OCI-LY1 (cell line): ENCODE data around the gene ADIG.

Experiments used
- H2AFZ ChIP-seq: fragments of 200-600 bp; sonication (generic), shearing (Covaris generic); 2 replicates; pipeline ENCODE4 v1.6.0; 2014; ENCODE audit warnings: antibody characterized with exemption, mild to moderate bottlenecking, low read length
- H3F3A ChIP-seq: fragments of 200-600 bp; sonication (generic), shearing (Covaris generic); 2 replicates; pipeline ENCODE4 v1.6.0; 2014; ENCODE audit warnings: mild to moderate bottlenecking, antibody characterized with exemption, low read length, moderate library complexity; ENCODE audit not compliant: insufficient read depth
- H3K27ac ChIP-seq: fragments of 200-600 bp; sonication (generic); 2 replicates; pipeline ENCODE4 v1.5.1; 2014; ENCODE audit warnings: low read length, mixed run types, mild to moderate bottlenecking, low read depth; ENCODE audit not compliant: poor library complexity, severe bottlenecking
- H3K27me3 ChIP-seq: fragments of 200-600 bp; sonication (generic); 2 replicates; pipeline ENCODE4 v1.6.0; 2014; ENCODE audit warnings: antibody characterized with exemption, mild to moderate bottlenecking, low read length, moderate library complexity; ENCODE audit not compliant: insufficient read depth
- H3K36me3 ChIP-seq: fragments of 200-600 bp; sonication (generic); 2 replicates; pipeline ENCODE4 v1.6.1; 2014; ENCODE audit warnings: mild to moderate bottlenecking, antibody characterized with exemption, low read length, moderate library complexity, mixed read lengths; ENCODE audit not compliant: insufficient read depth
- H3K4me1 ChIP-seq: fragments of 200-600 bp; sonication (generic); 2 replicates; pipeline ENCODE4 v1.5.1; 2014; ENCODE audit warnings: mild to moderate bottlenecking, low read length, moderate library complexity; ENCODE audit not compliant: insufficient read depth, severe bottlenecking
- H3K4me2 ChIP-seq: fragments of 200-600 bp; sonication (generic), shearing (Covaris generic); 2 replicates; pipeline ENCODE4 v1.6.1; 2014; ENCODE audit warnings: low read length
- H3K4me3 ChIP-seq: fragments of 200-600 bp; sonication (generic); 2 replicates; pipeline ENCODE4 v1.5.1; 2014; ENCODE audit warnings: low read length, low read depth, mild to moderate bottlenecking, mixed read lengths; ENCODE audit not compliant: poor library complexity, severe bottlenecking
- H3K79me2 ChIP-seq: fragments of 200-600 bp; shearing (Covaris generic); 2 replicates; pipeline ENCODE4 v1.6.1; 2016; ENCODE audit warnings: mixed run types, low read length, mixed read lengths; ENCODE audit not compliant: insufficient read depth
- H3K9ac ChIP-seq: fragments of 200-600 bp; sonication (generic), shearing (Covaris generic); 2 replicates; pipeline ENCODE4 v1.6.1; 2014; ENCODE audit warnings: mild to moderate bottlenecking, low read length, mixed read lengths
- H3K9me2 ChIP-seq: fragments of 200-600 bp; sonication (generic), shearing (Covaris generic); 2 replicates; pipeline ENCODE4 v1.6.1; 2014; ENCODE audit warnings: low read depth, mild to moderate bottlenecking, low read length, mixed read lengths
- H3K9me3 ChIP-seq: fragments of 200-600 bp; shearing (Covaris generic); 2 replicates; pipeline ENCODE4 v1.6.1; 2014; ENCODE audit warnings: low read length, mixed read lengths
- H4K20me1 ChIP-seq: fragments of 200-600 bp; sonication (generic), shearing (Covaris generic); 2 replicates; pipeline ENCODE4 v1.6.0; 2016; ENCODE audit warnings: mild to moderate bottlenecking, low read length; ENCODE audit not compliant: insufficient read depth
- EZH2 ChIP-seq: fragments of 200-600 bp; sonication (generic), shearing (Covaris generic); IDR thresholded peaks from 2 replicates; pipeline ENCODE4 v1.8.0; 2017; ENCODE audit warnings: borderline replicate concordance, mixed run types, mild to moderate bottlenecking, antibody characterized with exemption, low read length, moderate library complexity, mixed read lengths
- TF ChIP-seq, protein P1 (sequence below): fragments of 200-600 bp; sonication (generic), shearing (Covaris generic); IDR thresholded peaks from 2 replicates; pipeline ENCODE4 v1.5.1; 2017; ENCODE audit warnings: mild to moderate bottlenecking, antibody characterized with exemption, low read length, moderate library complexity, mixed read lengths

ADIG gene

DNA sequence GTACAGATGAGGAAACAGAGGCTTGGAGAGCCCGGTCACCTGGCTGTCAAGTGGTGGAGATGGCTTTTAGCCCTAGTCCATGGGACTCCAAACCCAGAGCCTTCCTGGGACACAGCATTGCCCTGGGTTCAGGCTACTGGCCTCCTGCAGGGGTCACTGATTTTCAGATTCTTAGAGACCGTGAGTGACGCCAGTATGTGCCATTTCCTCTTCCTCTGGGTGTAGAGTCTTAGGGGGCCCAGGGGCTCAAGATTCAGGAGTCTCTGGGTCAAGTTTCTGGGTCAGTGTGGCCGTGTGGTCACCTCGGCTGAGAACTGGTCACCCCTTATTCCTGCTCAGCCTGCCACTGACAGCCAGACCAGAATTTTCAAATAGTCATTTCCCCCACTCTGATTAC is 21.2 kb downstream of the ADIG start:
- no peaks in the 10 kb centered on the region for H4K20me1 ChIP-seq
- no peaks in the 10 kb centered on the region for H3K9me2 ChIP-seq
- TF ChIP-seq, protein P1, sequence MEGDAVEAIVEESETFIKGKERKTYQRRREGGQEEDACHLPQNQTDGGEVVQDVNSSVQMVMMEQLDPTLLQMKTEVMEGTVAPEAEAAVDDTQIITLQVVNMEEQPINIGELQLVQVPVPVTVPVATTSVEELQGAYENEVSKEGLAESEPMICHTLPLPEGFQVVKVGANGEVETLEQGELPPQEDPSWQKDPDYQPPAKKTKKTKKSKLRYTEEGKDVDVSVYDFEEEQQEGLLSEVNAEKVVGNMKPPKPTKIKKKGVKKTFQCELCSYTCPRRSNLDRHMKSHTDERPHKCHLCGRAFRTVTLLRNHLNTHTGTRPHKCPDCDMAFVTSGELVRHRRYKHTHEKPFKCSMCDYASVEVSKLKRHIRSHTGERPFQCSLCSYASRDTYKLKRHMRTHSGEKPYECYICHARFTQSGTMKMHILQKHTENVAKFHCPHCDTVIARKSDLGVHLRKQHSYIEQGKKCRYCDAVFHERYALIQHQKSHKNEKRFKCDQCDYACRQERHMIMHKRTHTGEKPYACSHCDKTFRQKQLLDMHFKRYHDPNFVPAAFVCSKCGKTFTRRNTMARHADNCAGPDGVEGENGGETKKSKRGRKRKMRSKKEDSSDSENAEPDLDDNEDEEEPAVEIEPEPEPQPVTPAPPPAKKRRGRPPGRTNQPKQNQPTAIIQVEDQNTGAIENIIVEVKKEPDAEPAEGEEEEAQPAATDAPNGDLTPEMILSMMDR: no peak
- TF ChIP-seq EZH2: no peak
- no peaks in the 10 kb centered on the region for H3K36me3 ChIP-seq
- no peak overlapping the region for H3K4me2 ChIP-seq
- H2AFZ ChIP-seq: no peak overlapping the region
- no peaks in the 10 kb centered on the region for H3K4me1 ChIP-seq
- no peaks in the 10 kb centered on the region for H3F3A ChIP-seq
- peaks cover 7% of the 10 kb centered on the region; the same call in 1 of the 2 replicates for H3K27me3 ChIP-seq
- H3K4me3 ChIP-seq: no peak overlapping the region
- H3K9ac ChIP-seq: no peak overlapping the region
- H3K9me3 ChIP-seq: no peaks in the 10 kb centered on the region
- no peaks in the 10 kb centered on the region for H3K79me2 ChIP-seq
- H3K27ac ChIP-seq: no peak overlapping the region

- H3K79me2 ChIP-seq: no peaks in the 10 kb centered on the region
- no peaks in the 10 kb centered on the region for H3K4me1 ChIP-seq
- no peak overlapping the region for H3K4me2 ChIP-seq
- H3K9me2 ChIP-seq: no peaks in the 10 kb centered on the region
- no peak overlapping the region for H3K4me3 ChIP-seq
- H2AFZ ChIP-seq: no peak overlapping the region
- no peaks in the 10 kb centered on the region for H3K36me3 ChIP-seq
- H3K27me3 ChIP-seq: peaks cover 7% of the 10 kb centered on the region; the same call in 1 of the 2 replicates
- no peak overlapping the region for H3K27ac ChIP-seq
- H3K9ac ChIP-seq: no peak overlapping the region
- H3K9me3 ChIP-seq: no peaks in the 10 kb centered on the region
- H3F3A ChIP-seq: no peaks in the 10 kb centered on the region
- TF ChIP-seq, protein P1: no peak
- no peak for TF ChIP-seq EZH2
- no peaks in the 10 kb centered on the region for H4K20me1 ChIP-seq
These were observed 22.3 kb downstream of the ADIG start for GRCh38 chr20:38603286-38603685.

DNA sequence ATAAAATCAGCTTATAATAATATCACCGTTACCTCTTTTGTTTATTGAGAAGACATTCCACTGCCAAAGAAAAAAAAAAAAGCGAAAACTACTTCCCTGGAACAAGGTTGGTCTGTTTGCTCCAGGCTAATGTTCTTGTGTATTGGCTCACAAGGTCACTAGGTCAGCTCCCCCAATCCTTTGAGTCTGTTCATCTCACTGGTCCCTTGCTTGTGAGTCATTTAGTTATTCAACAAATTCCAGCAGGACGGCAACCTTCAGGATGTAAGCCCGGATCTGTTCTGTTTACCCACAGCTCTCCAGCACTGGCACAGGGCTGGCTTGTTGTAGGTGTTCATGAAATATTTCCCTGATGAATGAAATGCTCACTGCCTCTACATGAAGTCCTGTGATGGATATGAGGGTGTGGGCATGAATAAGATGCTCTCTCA is 23.9 kb downstream of the ADIG start:
- H3K27ac ChIP-seq: no peak overlapping the region
- TF ChIP-seq, protein P1: no peak
- no peak for TF ChIP-seq EZH2
- no peak overlapping the region for H3K4me3 ChIP-seq
- no peak overlapping the region for H2AFZ ChIP-seq
- H3K9me3 ChIP-seq: no peaks in the 10 kb centered on the region
- H3K4me2 ChIP-seq: no peak overlapping the region
- no peaks in the 10 kb centered on the region for H3K79me2 ChIP-seq
- no peaks in the 10 kb centered on the region for H3K36me3 ChIP-seq
- no peak overlapping the region for H3K9ac ChIP-seq
- H4K20me1 ChIP-seq: no peaks in the 10 kb centered on the region
- H3K27me3 ChIP-seq: peaks cover 7% of the 10 kb centered on the region; the same call in 1 of the 2 replicates
- no peaks in the 10 kb centered on the region for H3F3A ChIP-seq
- no peaks in the 10 kb centered on the region for H3K4me1 ChIP-seq
- no peaks in the 10 kb centered on the region for H3K9me2 ChIP-seq
